Fibroblast of skin of abdomen (primary cell): ENCODE results near the gene SLC17A7. TPM values are rescaled to one million over a fixed set of nuclear protein-coding genes. Genes with fewer than 3 reads are reported as not detected.
"Not testable (repeated sequence)": the region's sequence is repeated elsewhere in the genome, so short reads cannot be mapped to it uniquely, and the experiment has no call there.

Experiments used
- DNase-seq: peaks from one replicate; pipeline ENCODE4 v3.0.0-alpha.2; 2013
- polyA plus RNA-seq, 2 experiments: library from polyadenylated mRNA; unstranded; fragments of 120-200 nt; gene quantifications; one replicate each; pipeline ENCODE4 v1.2.1, GENCODE V29; 2013; ENCODE audit not compliant: insufficient read length in 2 of 2

Gene SLC17A7
- not detected for polyA plus RNA-seq (2013, experiment 1 of 2; ENCODE audit: insufficient read length)
- polyA plus RNA-seq (2013, experiment 2 of 2; ENCODE audit: insufficient read length) = 0.16 TPM

GRCh38 chr19:49441210-49441959, at the start of gene SLC17A7:
SLC17A7 (minus strand) TSS chr19:49441527; CDS start chr19:49441379, 148 bp downstream.
- DNase-seq = no peak

DNA sequence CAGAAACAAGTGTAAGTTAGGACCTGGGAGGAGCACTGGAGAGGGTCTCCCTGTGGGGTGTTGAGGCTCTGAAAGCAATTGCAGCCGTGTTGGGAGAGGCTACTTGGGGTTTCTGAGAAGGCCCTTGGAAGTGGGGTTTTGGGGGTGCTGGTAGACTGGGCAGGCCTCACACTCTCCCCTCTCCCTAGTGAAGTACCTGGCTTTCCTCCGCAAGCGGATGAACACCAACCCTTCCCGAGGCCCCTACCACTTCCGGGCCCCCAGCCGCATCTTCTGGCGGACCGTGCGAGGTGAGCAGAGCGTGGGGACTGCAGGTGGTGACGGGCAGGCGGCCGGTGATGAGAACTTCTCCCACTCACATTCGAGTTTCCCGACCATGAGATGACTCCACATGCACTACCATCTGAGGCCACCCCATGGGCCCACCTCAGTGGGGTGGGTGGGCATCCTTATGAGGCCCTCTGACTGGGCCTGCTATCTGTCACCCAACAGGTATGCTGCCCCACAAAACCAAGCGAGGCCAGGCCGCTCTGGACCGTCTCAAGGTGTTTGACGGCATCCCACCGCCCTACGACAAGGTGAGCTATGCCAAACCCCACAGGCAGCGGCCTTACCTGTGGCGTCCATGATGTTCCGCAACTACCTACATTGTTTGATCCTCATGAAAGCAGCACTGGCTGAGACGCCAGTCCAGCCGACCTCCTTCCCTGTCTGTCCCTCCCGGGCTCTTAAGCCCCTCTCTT, 49.1 kb upstream of the SLC17A7 start:
- DNase-seq = no peak

DNA sequence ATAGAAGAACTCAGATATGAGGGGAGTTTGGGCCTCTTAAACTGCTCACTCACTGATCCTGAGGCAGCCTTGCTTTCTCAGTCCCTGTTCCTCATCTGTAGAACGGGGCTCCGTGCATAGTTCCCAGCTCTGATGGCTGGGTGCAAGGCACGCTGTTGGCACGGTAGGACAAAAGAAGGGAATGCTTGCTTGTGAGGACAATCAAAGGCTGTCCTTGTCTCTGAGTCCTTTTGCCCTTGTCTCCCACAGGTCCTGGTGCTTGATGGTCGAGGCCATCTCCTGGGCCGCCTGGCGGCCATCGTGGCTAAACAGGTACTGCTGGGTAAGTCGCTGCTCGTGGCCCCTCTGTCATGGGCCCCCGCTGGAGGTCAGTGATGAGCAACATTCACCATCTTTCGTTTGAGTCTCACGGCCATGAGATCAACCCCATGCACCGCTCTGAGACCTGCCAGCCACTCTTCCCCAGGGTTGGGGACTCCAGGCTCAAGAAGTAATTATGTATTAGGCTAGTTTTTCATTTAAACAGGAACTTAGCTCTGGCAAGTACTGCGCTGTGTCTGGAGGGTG, 48.4 kb upstream of the SLC17A7 start:
- no peak for DNase-seq

DNA sequence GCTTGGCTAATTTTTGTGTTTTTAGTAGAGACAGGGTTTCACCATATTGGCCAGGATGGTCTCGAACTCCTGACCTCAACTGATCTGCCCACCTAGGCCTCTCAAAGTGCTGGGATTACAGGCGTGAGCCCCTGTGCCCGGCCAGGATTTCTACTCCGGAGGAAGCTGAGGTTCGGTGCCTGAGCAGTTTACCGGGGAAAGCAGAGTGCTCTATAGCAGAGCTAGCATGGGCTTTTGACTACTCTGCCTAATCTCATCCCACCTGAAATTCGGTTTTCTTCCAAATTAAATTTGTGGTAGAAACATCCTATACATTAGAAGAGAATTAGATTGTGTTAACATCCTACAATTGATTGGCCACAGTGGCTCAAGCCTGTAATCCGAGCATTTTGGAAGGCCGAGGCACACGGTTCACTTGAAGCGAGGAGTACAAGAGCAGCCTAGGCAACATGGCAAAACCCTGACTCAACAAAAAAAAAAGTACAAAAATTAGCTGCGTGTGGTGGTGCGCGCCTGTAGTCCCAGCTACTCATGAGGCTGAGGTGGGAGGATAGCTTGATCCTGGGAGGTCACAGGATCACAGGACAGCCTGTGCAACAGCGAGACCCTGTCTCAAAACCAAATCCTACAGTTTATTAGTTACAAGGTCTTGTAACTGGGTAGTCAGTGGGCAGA, 47.7 kb upstream of the SLC17A7 start:
- DNase-seq = no peak

DNA sequence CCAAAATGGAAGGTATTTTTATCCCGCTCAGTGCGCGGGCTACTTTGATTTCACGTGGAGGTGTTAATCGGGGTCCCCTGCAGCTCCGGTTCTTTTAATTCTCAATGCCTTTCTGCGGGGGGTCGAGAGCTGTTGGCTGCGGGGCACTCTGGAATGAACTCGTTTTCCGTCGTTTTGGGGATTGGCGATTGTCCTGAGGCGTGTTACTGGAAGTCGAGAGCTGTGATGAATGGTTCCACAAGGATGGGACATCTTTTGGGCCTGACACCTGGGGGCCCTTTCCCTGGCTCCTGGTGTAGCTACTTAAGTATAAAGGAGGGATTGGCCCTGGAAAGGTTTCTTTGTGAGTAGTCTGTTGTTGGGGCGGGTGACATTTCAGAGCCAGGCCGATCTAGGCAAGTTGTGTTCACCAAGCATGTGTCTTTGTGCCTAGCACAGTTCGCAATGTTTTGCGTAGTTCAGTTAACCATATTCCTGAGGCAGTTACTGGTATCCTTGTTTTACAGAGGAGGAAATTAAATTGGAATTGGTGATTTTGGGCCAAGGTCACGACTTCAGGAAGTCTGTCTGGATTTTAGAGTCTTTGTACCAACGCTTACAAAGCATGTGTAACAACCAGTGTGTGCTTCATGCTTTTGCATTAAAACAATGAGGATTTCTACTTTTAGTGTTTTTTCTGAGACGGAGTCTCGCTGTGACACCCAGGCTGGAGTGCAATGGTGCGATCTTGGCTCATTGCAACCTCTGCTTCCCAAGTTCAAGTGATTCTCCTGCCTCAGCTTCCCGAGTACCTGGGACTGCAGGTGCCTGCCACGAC, 46.9 kb upstream of the SLC17A7 start:
- DNase-seq = no peak

GRCh38 chr19:49487277-49488045, 46.1 kb upstream of the SLC17A7 start, which contains the start of gene RPL13A:
RPL13A (plus strand) TSS chr19:49487608; CDS start chr19:49487630, 22 bp downstream.
- peak; percentile 99 for DNase-seq

- no peak for DNase-seq
Observed at GRCh38 chr19:49486710-49487276, 45.5 kb upstream of the SLC17A7 start.

DNA sequence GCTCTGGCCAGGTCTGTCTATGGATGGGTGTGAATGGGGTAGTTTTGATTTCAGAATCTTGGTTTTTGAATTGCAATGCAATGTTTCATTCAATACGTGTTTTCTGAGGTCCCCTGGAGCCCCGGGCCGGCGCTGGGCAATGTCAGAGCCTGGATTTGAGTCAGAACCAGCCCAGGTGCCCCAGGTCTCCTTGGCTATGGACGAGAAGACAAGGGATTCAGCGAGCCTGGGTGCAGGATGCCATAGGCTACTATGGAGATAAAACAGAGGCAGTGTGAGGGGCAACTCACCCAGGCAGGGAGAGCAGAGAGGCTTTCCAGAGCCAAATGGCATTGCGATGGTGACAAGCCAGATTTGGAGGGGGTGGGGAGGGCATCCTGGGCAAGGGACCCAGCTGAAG, 44.9 kb upstream of the SLC17A7 start:
- DNase-seq = no peak

GRCh38 chr19:49481020-49481683, 39.8 kb upstream of the SLC17A7 start:
- DNase-seq = no peak

DNA sequence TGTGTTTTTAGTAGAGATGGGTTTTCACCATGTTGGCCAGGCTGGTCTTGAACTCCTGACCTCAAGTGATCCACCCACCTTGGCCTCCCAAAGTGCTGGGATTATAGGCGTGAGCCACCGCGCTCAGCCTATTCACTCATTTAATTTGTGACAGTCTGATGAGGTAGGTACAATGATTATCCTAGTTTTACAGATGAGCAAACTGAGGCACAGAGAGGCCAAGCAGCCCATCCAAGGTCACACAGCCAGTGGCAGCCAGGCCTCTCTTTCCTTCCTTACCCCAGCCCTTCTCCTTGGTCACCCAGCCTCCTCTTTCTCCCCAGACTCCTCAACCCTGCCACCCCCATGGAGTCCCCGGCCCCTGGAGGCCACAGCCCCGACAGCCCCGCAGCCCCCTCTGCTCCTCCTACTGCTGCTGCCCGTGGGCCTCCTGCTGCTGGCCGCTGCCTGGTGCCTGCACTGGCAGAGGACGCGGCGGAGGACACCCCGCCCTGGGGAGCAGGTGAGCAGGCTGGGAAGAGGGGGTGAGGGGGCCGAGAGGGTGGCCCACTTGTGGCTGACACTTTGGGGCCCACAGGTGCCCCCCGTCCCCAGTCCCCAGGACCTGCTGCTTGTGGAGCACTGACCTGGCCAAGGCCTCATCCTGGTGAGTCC, 38.8 kb upstream of the SLC17A7 start:
- no peak for DNase-seq

GRCh38 chr19:49475995-49476880, 34.9 kb upstream of the SLC17A7 start:
- peak; percentile 41 for DNase-seq

- DNase-seq = no peak
Observed at GRCh38 chr19:49475191-49475917, 34.0 kb upstream of the SLC17A7 start.

DNA sequence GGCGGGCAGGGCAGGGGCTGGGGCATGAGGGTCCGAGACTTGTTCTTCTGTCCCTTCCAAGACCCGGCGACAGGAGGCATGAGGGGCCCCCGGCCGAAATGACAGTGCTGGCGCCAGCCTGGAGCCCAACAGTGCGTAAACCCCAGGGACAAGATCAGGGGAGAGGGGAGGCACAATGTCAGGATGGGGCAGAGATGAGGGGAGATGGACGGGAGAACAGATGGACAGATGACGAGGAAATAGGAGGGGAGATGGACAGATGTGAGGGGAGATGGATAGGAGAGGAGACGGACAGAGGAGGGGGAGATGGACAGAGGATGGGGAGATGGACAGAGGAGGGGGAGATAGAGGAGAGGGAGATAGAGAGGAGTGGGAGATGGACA, 33.2 kb upstream of the SLC17A7 start:
- no peak for DNase-seq

DNA sequence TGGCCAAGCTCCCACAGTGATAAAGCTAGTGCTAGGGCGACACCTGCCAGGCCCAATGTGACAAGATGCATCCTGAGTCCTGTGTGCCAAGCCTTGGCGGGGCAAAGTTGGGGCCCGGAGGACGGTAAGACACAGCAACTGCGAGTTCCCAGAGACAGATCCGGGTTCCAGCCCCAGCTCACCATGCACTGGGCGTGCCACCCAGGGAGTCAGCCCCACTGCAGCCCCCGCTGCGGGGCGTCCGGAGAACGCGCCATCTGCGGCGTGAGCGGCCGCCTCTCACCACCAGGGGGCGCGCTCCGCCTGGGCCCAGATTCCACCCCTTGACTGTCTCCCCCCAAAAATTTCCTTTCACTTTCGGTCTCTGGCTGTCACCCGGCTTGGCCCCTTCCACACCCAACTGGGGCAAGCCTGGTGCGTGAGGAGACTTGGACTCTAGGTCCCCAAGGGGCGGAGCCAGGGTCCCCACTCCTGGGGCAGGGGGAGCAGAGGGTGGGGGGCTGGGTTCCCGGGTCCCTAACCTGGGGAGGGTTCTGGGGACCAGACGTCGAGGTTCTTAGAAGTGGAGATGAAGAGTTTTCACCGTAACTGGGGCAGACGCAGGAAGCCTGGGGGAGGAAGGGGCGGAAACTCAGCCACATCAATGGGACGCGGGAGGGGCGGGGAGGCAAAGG, 32.7 kb upstream of the SLC17A7 start, which contains the start of gene FLT3LG:
Gene FLT3LG, plus strand, starts transcription at position 348 of the 674 bp plus-strand sequence. CDS start 425 bp downstream, outside the sequence.
- peak; percentile 72 for DNase-seq

DNA sequence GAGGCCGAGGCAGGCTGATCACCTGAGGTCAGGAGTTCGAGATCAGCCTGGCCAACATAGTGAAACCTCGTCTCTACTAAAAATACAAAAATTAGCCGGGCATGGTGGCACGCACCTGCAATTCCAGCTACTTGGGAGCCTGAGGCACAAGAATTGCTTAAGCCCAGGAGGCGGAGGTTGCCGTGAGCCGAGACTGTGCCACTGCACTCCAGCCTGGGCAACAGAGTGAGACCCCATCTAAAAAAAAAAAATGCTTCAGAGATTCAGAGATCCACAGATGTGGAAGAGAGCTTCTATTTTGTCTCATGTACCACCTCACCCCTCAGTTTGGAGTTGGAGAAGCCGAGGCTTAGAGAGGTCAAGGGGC, 32.2 kb upstream of the SLC17A7 start:
- DNase-seq = not testable (repeated sequence)

- no peak for DNase-seq
Observed at GRCh38 chr19:49472936-49473335, 31.6 kb upstream of the SLC17A7 start.

GRCh38 chr19:49470615-49470978, 29.3 kb upstream of the SLC17A7 start:
- no peak for DNase-seq
